H1 (cell line): ENCODE measurements around the gene SLC7A7. TPM values are rescaled to one million over a fixed set of nuclear protein-coding genes. Genes with fewer than 3 reads are reported as not detected.

Experiments used
- CBX8 ChIP-seq: fragments of 300-800, 300-1000 bp; sonication (generic); IDR thresholded peaks from 2 replicates; pipeline ENCODE4 v1.7.1; 2016; ENCODE audit warnings: low read depth, low read length, borderline replicate concordance
- CHD7 ChIP-seq: fragments of 300-600 bp; sonication (generic); IDR thresholded peaks from 2 replicates; pipeline ENCODE4 v1.7.1; 2012; ENCODE audit warnings: low read length, moderate library complexity, mild to moderate bottlenecking, inconsistent platforms; ENCODE audit not compliant: insufficient replicate concordance
- SP1 ChIP-seq: IDR thresholded peaks from 2 replicates; pipeline ENCODE4 v1.6.1; 2011; ENCODE audit warnings: low read depth, low read length
- TAF7 ChIP-seq: optimal IDR thresholded peaks from 2 replicates; pipeline ENCODE3; 2011; ENCODE audit warnings: low read depth, mild to moderate bottlenecking, inconsistent platforms, low read length, moderate library complexity, borderline replicate concordance
- polyA plus RNA-seq, 7 experiments: library from polyadenylated mRNA; depleted of rRNA in 3 of 7; stranded (reverse) in 5 of 7; unstranded in 2 of 7; fragments of >200 nt in 5 of 7; fragments of 200-250 nt in 2 of 7; gene quantifications; 1 replicate in 5 of 7; 2 replicates in 1 of 7; 4 replicates in 1 of 7; pipeline versions ENCODE4 v1.2.1 to v1.2.3, GENCODE V29; 2011 to 2013; ENCODE audit warnings: missing spikeins in 2 of 7, mixed read lengths in 2 of 7
- total RNA-seq: library from RNA; stranded (reverse); fragmentation: NEBNext Ultra II Directional; extraction: Animal tissue kit (Norgen Biotek cat#: 25700); gene quantifications from 2 replicates; pipeline ENCODE4 v1.2.1, GENCODE V29; 2021
- TF ChIP-seq, protein P1 (sequence below): IDR thresholded peaks from 2 replicates; pipeline ENCODE4 v1.6.1; 2011; ENCODE audit warnings: low read depth, mild to moderate bottlenecking, low read length; ENCODE audit not compliant: insufficient read depth

SLC7A7 gene
- total and polyA plus RNA-seq, 2 of the 8 experiments (the other 6 are each of a cell fraction or from before 2014, with no cell fraction given) = 5.8 to 14.9 TPM

DNA sequence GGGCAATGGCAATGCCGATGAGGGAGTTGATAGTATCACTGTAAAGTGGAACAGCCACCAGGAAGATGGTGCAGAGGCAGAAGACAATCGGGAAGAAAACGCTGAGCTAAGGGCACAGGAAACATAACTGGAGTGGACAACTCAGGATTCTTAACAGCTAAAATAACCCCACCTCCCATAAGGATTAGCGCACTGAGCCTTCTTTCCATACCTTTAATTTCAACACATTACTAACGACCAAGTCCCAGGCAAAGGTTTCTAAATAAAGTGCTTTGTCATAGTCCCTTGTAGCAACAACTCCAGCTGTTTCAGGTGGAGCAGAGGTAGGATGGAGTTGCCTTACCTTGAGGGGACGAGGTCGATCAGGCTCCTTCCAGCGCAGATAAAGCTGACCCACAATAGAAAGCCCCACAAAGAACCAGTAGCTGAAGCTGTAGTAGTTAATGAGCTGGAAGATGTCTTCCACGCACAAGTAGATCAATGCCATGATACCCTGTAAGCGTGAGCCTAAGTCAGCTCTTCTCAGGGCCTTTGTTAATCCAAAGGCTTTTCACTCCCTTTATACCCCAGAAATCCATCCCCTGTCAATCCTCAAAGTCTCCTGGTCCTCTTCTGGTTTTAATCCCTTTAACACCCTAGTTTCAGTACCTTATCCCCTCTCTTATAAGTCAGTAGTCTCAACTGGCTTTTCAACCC, 41.1 kb downstream of the SLC7A7 start (continued):
- TF ChIP-seq CHD7 (no peak), TAF7 (no peak), SP1 (no peak), CBX8 (no peak)
- TF ChIP-seq, protein P1, sequence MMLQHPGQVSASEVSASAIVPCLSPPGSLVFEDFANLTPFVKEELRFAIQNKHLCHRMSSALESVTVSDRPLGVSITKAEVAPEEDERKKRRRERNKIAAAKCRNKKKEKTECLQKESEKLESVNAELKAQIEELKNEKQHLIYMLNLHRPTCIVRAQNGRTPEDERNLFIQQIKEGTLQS = no peak
